HEK293T (cell line): ENCODE results near the gene SOX15.
A peak's percentile ranks its signal among the peaks of the same experiment; 100 is the strongest.

Experiments
- CTCF ChIA-PET: fragments of 350-600 bp; formaldehyde crosslinking; extraction: SDS; loops from one replicate; lab custom pipeline; 2021; ENCODE audit warnings: antibody characterized with exemption, inconsistent platforms; lab: Yijun Ruan, JAX
- POLR2A ChIA-PET: fragments of 350-600 bp; formaldehyde crosslinking; extraction: SDS; loops from one replicate; lab custom pipeline; 2020; ENCODE audit warnings: antibody characterized with exemption, inconsistent platforms; lab: Yijun Ruan, JAX
- DNase-seq: peaks from one replicate; pipeline ENCODE4 v3.0.0; 2012; ENCODE audit warnings: mixed read lengths; ENCODE audit errors: extremely low spot score
- ARNT ChIP-seq: fragments of 450-650 bp; IDR thresholded peaks from 2 replicates; pipeline ENCODE4 v1.6.1; 2017; ENCODE audit warnings: mild to moderate bottlenecking
- BHLHE40 ChIP-seq: fragments of 450-650 bp; IDR thresholded peaks from 2 replicates; pipeline ENCODE4 v1.6.1; 2016; ENCODE audit warnings: mild to moderate bottlenecking, moderate library complexity, borderline replicate concordance
- CTBP1 ChIP-seq: fragments of 450-650 bp; IDR thresholded peaks from 2 replicates; pipeline ENCODE4 v1.6.1; 2016; ENCODE audit warnings: borderline replicate concordance
- ELF4 ChIP-seq: fragments of 450-650 bp; IDR thresholded peaks from 2 replicates; pipeline ENCODE4 v1.6.1; 2017; ENCODE audit warnings: antibody characterized with exemption
- FOXA1 ChIP-seq: fragments of 450-650 bp; IDR thresholded peaks from 2 replicates; pipeline ENCODE4 v1.6.1; 2016; ENCODE audit warnings: mild to moderate bottlenecking
- FOXK2 ChIP-seq: fragments of 450-650 bp; IDR thresholded peaks from 2 replicates; pipeline ENCODE4 v1.6.1; 2016; ENCODE audit warnings: mild to moderate bottlenecking
- FOXM1 ChIP-seq: fragments of 450-650 bp; IDR thresholded peaks from 2 replicates; pipeline ENCODE4 v1.6.1; 2017; ENCODE audit warnings: mild to moderate bottlenecking, borderline replicate concordance
- HDGF ChIP-seq: fragments of 450-650 bp; IDR thresholded peaks from 2 replicates; pipeline ENCODE4 v1.6.1; 2017; ENCODE audit warnings: antibody characterized with exemption, borderline replicate concordance
- L3MBTL2 ChIP-seq: fragments of 450-650 bp; conservative IDR thresholded peaks from 2 replicates; pipeline ENCODE4 v1.6.1; 2016; ENCODE audit warnings: mild to moderate bottlenecking
- LEF1 ChIP-seq: fragments of 450-650 bp; IDR thresholded peaks from 2 replicates; pipeline ENCODE4 v1.6.1; 2017; ENCODE audit warnings: mild to moderate bottlenecking, borderline replicate concordance
- NFRKB ChIP-seq: fragments of 450-650 bp; IDR thresholded peaks from 2 replicates; pipeline ENCODE4 v1.6.1; 2016; ENCODE audit warnings: mild to moderate bottlenecking, moderate library complexity
- SP1 ChIP-seq: fragments of 450-650 bp; IDR thresholded peaks from 2 replicates; pipeline ENCODE4 v1.6.1; 2017
- SUZ12 ChIP-seq: fragments of 450-650 bp; IDR thresholded peaks from 2 replicates; pipeline ENCODE4 v1.6.1; 2016; ENCODE audit warnings: mild to moderate bottlenecking
- TARDBP ChIP-seq: fragments of 450-650 bp; IDR thresholded peaks from 2 replicates; pipeline ENCODE4 v1.6.1; 2016
- ZNF384 ChIP-seq: fragments of 450-650 bp; IDR thresholded peaks from 2 replicates; pipeline ENCODE4 v1.6.1; 2016
- TF ChIP-seq, protein P1 (sequence below): fragments of 450-650 bp; IDR thresholded peaks from 2 replicates; pipeline ENCODE4 v1.6.1; 2016

The SOX15 gene

GRCh38 chr17:7589891-7590691 lies at the start of gene SOX15:
Gene SOX15 (minus strand): TSS chr17:7590094. CDS start chr17:7589676, 418 bp downstream.
- TF ChIP-seq ELF4 (no peak), NFRKB (no peak), L3MBTL2 (no peak), CTBP1 (no peak), FOXK2 (no peak), LEF1 (no peak), SUZ12 (no peak), HDGF (no peak), ZNF384 (no peak), FOXM1 (no peak), TARDBP (no peak), ARNT (no peak), FOXA1 (no peak), BHLHE40 (no peak), SP1 (no peak)
- TF ChIP-seq, protein P1, sequence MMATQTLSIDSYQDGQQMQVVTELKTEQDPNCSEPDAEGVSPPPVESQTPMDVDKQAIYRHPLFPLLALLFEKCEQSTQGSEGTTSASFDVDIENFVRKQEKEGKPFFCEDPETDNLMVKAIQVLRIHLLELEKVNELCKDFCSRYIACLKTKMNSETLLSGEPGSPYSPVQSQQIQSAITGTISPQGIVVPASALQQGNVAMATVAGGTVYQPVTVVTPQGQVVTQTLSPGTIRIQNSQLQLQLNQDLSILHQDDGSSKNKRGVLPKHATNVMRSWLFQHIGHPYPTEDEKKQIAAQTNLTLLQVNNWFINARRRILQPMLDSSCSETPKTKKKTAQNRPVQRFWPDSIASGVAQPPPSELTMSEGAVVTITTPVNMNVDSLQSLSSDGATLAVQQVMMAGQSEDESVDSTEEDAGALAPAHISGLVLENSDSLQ, result no peak
- CTCF ChIA-PET, result no interaction called here
- no peak for DNase-seq
- POLR2A ChIA-PET, result interaction anchor here (0.8 to 2.7 kb wide), 3 partner anchors 13 to 97 kb away, joined by 3 to 13 read pairs (median 3); partner anchors contain the start of genes SAT2, TP53 and WRAP53

DNA sequence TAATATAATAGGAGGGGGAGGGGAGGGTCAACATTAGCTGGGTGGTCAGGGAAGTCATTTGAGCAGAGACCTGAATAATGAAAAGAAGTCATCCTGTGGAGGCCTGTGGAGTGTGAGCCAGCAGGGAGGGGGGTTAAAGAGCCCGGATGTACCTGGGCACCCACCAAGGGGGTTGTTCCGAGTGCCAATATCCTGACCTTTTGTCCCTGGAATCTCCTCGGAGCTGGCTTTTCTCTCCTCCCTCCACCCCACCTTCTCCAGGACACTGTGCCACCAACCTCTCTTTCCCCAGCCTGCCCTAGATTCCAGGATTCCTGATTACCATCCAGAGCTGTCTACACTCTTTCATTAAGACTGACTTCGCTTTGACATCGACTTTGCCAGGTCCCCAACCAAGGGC lies 46.3 kb upstream of the SOX15 start:
- ChIA-PET POLR2A (interaction anchor here (1.2 to 11.9 kb wide), 3 partner anchors 8 to 50 kb away, joined by 4 to 236 read pairs (median 6); partner anchors contain the start of genes ATP1B2, SAT2, TP53 and WRAP53), CTCF (interaction anchor here (0.7 to 7.6 kb wide), 2 partner anchors 9 to 52 kb away, joined by 3 to 81 read pairs; partner anchors contain the start of genes SAT2, TP53 and WRAP53)
- TF ChIP-seq ELF4, result no peak
- TF ChIP-seq FOXA1, result no peak
- TF ChIP-seq FOXM1, result no peak
- no peak for TF ChIP-seq CTBP1
- TF ChIP-seq BHLHE40, result no peak
- no peak for TF ChIP-seq LEF1
- TF ChIP-seq ARNT, result no peak
- peak; percentile 4 for DNase-seq

GRCh38 chr17:7634384-7634783 lies 44.5 kb upstream of the SOX15 start:
- peak; percentile 68 for DNase-seq
- POLR2A ChIA-PET, result interaction anchor here (1.0 to 11.9 kb wide), 4 partner anchors 16 to 83 kb away, joined by 3 to 236 read pairs (median 4); partner anchors contain the start of genes ATP1B2, DNAH2, TP53 and WRAP53
- CTCF ChIA-PET, result interaction anchor here (1.4 to 7.6 kb wide), 2 partner anchors 17 to 54 kb away, joined by 6 to 81 read pairs; partner anchors contain the start of genes ATP1B2, TP53 and WRAP53
- TF ChIP-seq L3MBTL2 (no peak), SP1 (no peak), HDGF (no peak), ARNT (no peak), CTBP1 (no peak), BHLHE40 (no peak), ZNF384 (no peak), LEF1 (no peak), ELF4 (no peak)

- no peak for TF ChIP-seq BHLHE40
- no peak for TF ChIP-seq HDGF
- TF ChIP-seq L3MBTL2, result no peak
- TF ChIP-seq FOXM1, result no peak
- TF ChIP-seq, protein P1, result no peak
- no peak for TF ChIP-seq FOXA1
- TF ChIP-seq TARDBP, result no peak
- TF ChIP-seq ZNF384, result no peak
- TF ChIP-seq ARNT, result no peak
- TF ChIP-seq ELF4, result no peak
- no peak for TF ChIP-seq SUZ12
- TF ChIP-seq FOXK2, result no peak
- TF ChIP-seq NFRKB, result no peak
- TF ChIP-seq SP1, result no peak
- no peak for TF ChIP-seq LEF1
- TF ChIP-seq CTBP1, result no peak
- peak; percentile 11 for DNase-seq
- ChIA-PET CTCF (interaction anchor here (0.6 to 7.6 kb wide), 10 partner anchors 9 to 245 kb away, joined by 3 to 81 read pairs (median 4); partner anchors contain the start of genes ATP1B2, DNAH2, EFNB3 and TP53), POLR2A (interaction anchor here (1.0 to 11.9 kb wide), 5 partner anchors 18 to 72 kb away, joined by 3 to 236 read pairs (median 4); partner anchors contain the start of genes EFNB3, FXR2, MPDU1 and TP53)
Measured at GRCh38 chr17:7633093-7633492, 43.2 kb upstream of the SOX15 start.

- ChIA-PET POLR2A (interaction anchor here (1.0 to 11.9 kb wide), 5 partner anchors 17 to 72 kb away, joined by 3 to 236 read pairs (median 4); partner anchors contain the start of genes EFNB3, FXR2, MPDU1 and TP53), CTCF (interaction anchor here (0.6 to 7.6 kb wide), 10 partner anchors 10 to 246 kb away, joined by 3 to 81 read pairs (median 4); partner anchors contain the start of genes ATP1B2, DNAH2, EFNB3 and TP53)
- TF ChIP-seq ARNT (no peak), ZNF384 (peak; percentile 62)
- peak; percentile 68 for DNase-seq
Measured at GRCh38 chr17:7632492-7632894, 42.6 kb upstream of the SOX15 start.
